Left ventricle myocardium inferior (tissue), 1 donor: ENCODE measurements around the gene GMPPB. TPM values are rescaled to one million over a fixed set of nuclear protein-coding genes. Genes with fewer than 3 reads are reported as not detected.

Source experiments
- DNase-seq: peaks from one replicate; pipeline ENCODE4 v3.0.0-alpha.2; 2020
- H3K27ac ChIP-seq: fragments of 200-600 bp; replicated peaks from 2 replicates; pipeline ENCODE4 v1.8.0; 2021
- H3K27me3 ChIP-seq: fragments of 200-600 bp; 2 replicates; pipeline ENCODE4 v1.8.0; 2021; ENCODE audit warnings: low read depth
- H3K36me3 ChIP-seq: fragments of 200-600 bp; 2 replicates; pipeline ENCODE4 v1.8.0; 2021
- H3K4me1 ChIP-seq: fragments of 200-600 bp; 2 replicates; pipeline ENCODE4 v1.8.0; 2021
- H3K4me3 ChIP-seq: fragments of 200-600 bp; 2 replicates; pipeline ENCODE4 v1.8.0; 2021; ENCODE audit warnings: mild to moderate bottlenecking, moderate library complexity
- H3K9me3 ChIP-seq: fragments of 200-600 bp; replicated peaks from 2 replicates; pipeline ENCODE4 v1.8.0; 2021
- CTCF ChIP-seq: fragments of 200-600 bp; IDR thresholded peaks from 2 replicates; pipeline ENCODE4 v1.8.0; 2021; ENCODE audit warnings: antibody characterized with exemption, mild to moderate bottlenecking, borderline replicate concordance
- intact Hi-C: fragments of 100-400 bp; cut with micrococcal nuclease; formaldehyde crosslinking; loops from one replicate; pipeline ENCODE4 v1.11.0; 2022
- total RNA-seq: library from RNA; stranded (reverse); fragmentation: NEBNext Ultra II Directional; extraction: Animal tissue kit (Norgen Biotek cat#: 25700); gene quantifications from one replicate; pipeline ENCODE4 v1.2.1, GENCODE V29; 2021
- donor health status: DM: no; HTN: yes; CAD: no; lungs with severe emphysema.

GMPPB gene
- total RNA-seq, 1 donor from 2014 or later, result 15.1 TPM

GRCh38 chr3:49716691-49717210 lies 7.0 kb downstream of the GMPPB start:
- intact Hi-C loops, result no loop called here
- no peak for TF ChIP-seq CTCF
- Histone ChIP-seq H3K27me3 (no peaks in the 10 kb centered on the region), H3K9me3 (no peaks in the 10 kb centered on the region), H3K27ac (no peak overlapping the region), H3K36me3 (peaks cover 43% of the 10 kb centered on the region), H3K4me3 (no peak overlapping the region), H3K4me1 (peaks cover 29% of the 10 kb centered on the region)
- no peak for DNase-seq

- Histone ChIP-seq H3K4me3 (no peak overlapping the region), H3K4me1 (peaks cover 29% of the 10 kb centered on the region), H3K27ac (no peak overlapping the region), H3K36me3 (peaks cover 37% of the 10 kb centered on the region), H3K9me3 (no peaks in the 10 kb centered on the region), H3K27me3 (no peaks in the 10 kb centered on the region)
- no peak for TF ChIP-seq CTCF
- DNase-seq, result no peak
- intact Hi-C loops, result no loop called here
Observed at GRCh38 chr3:49716169-49716568, 7.6 kb downstream of the GMPPB start.

- peaks cover 32% of the 10 kb centered on the region for H3K36me3 ChIP-seq
- H3K27ac ChIP-seq, result no peak overlapping the region
- no peaks in the 10 kb centered on the region for H3K9me3 ChIP-seq
- H3K4me3 ChIP-seq, result no peak overlapping the region
- TF ChIP-seq CTCF, result no peak
- intact Hi-C loops, result no loop called here
- peaks cover 25% of the 10 kb centered on the region for H3K4me1 ChIP-seq
- no peak for DNase-seq
- no peaks in the 10 kb centered on the region for H3K27me3 ChIP-seq
Observed at GRCh38 chr3:49715611-49716121, 8.1 kb downstream of the GMPPB start.

GRCh38 chr3:49714728-49715550 lies 8.8 kb downstream of the GMPPB start:
- Histone ChIP-seq H3K27ac (no peak overlapping the region), H3K9me3 (no peaks in the 10 kb centered on the region), H3K4me3 (no peak overlapping the region), H3K36me3 (peaks cover 31% of the 10 kb centered on the region), H3K27me3 (no peaks in the 10 kb centered on the region), H3K4me1 (peaks cover 18% of the 10 kb centered on the region)
- DNase-seq, result no peak
- no peak for TF ChIP-seq CTCF
- intact Hi-C loops, result no loop called here

- DNase-seq, result no peak
- intact Hi-C loops, result no loop called here
Observed at GRCh38 chr3:49713336-49714105, 10.2 kb downstream of the GMPPB start.

More at GRCh38 chr3:49713336-49714105, 10.2 kb downstream of the GMPPB start:
- Histone ChIP-seq H3K36me3 (peaks cover 31% of the 10 kb centered on the region), H3K4me3 (no peak overlapping the region), H3K27ac (no peak overlapping the region), H3K4me1 (peaks cover 5% of the 10 kb centered on the region), H3K9me3 (no peaks in the 10 kb centered on the region), H3K27me3 (no peaks in the 10 kb centered on the region)
- TF ChIP-seq CTCF, result no peak
